Common myeloid progenitor, CD34-positive (primary cell): Measurements from ENCODE around the gene PTPRN2.
"Not testable (repeated sequence)": the region's sequence is repeated elsewhere in the genome, so short reads cannot be mapped to it uniquely, and the experiment has no call there.

ENCODE experiments used
- CTCF ChIA-PET: fragments of 350-600 bp; sonication (Branson Sonifier 250); formaldehyde crosslinking; loops from one replicate; lab custom pipeline; 2021; ENCODE audit warnings: antibody characterized with exemption; lab: Charles Lee
- POLR2A ChIA-PET: fragments of 350-600 bp; sonication (Branson Sonifier 250); formaldehyde crosslinking; loops from one replicate; lab custom pipeline; 2021; ENCODE audit warnings: antibody characterized with exemption; lab: Charles Lee
- DNase-seq, 3 donors: peaks; one replicate each; pipeline versions ENCODE4 v3.0.0 to v3.0.0-alpha.2; 2013
- H3K27ac ChIP-seq, 2 experiments: 1 replicate in 1 of 2; 2 replicates in 1 of 2; pipeline ENCODE4 v1.7.0; 2013; ENCODE audit warnings: inconsistent platforms in 2 of 2, low read length in 2 of 2, mild to moderate bottlenecking in 2 of 2, low read depth in 1 of 2, moderate library complexity in 1 of 2; ENCODE audit not compliant: severe bottlenecking in 2 of 2, insufficient read depth in 1 of 2, poor library complexity in 1 of 2
- H3K27me3 ChIP-seq, 5 experiments: replicated peaks in 2 of 5; 1 replicate in 3 of 5; 2 replicates in 2 of 5; pipeline versions ENCODE4 v1.6.1 to v1.7.0; 2013; ENCODE audit warnings: low read length in 4 of 5, mild to moderate bottlenecking in 2 of 5, moderate library complexity in 2 of 5, inconsistent platforms in 1 of 5; ENCODE audit not compliant: insufficient read depth in 5 of 5, control insufficient read depth in 4 of 5
- H3K36me3 ChIP-seq, 4 experiments: 1 replicate in 2 of 4; 2 replicates in 2 of 4; pipeline versions ENCODE4 v1.6.1 to v1.7.0; 2013; ENCODE audit warnings: low read length in 3 of 4, control low read depth in 1 of 4, mild to moderate bottlenecking in 1 of 4; ENCODE audit not compliant: control insufficient read depth in 4 of 4, insufficient read depth in 4 of 4
- H3K4me1 ChIP-seq, 4 experiments: 1 replicate in 3 of 4; 2 replicates in 1 of 4; pipeline versions ENCODE4 v1.6.1 to v1.7.1; 2013; ENCODE audit warnings: low read length in 3 of 4, mild to moderate bottlenecking in 3 of 4, control low read depth in 1 of 4, inconsistent platforms in 1 of 4, moderate library complexity in 1 of 4; ENCODE audit not compliant: control insufficient read depth in 4 of 4, insufficient read depth in 4 of 4; ENCODE audit errors: control extremely low read depth in 1 of 4
- H3K4me3 ChIP-seq, 7 experiments: 1 replicate in 4 of 7; 2 replicates in 3 of 7; pipeline versions ENCODE4 v1.5.1 to v1.7.0; 2013; ENCODE audit warnings: mild to moderate bottlenecking in 7 of 7, low read length in 6 of 7, moderate library complexity in 6 of 7, inconsistent platforms in 2 of 7, low read depth in 2 of 7, control low read depth in 1 of 7; ENCODE audit not compliant: insufficient read depth in 4 of 7, control insufficient read depth in 1 of 7; ENCODE audit errors: extremely low read depth in 1 of 7
- H3K9me3 ChIP-seq, 5 experiments: 1 replicate in 4 of 5; 2 replicates in 1 of 5; pipeline versions ENCODE4 v1.6.1 to v1.7.1; 2013; ENCODE audit warnings: low read length in 4 of 5, mild to moderate bottlenecking in 2 of 5, inconsistent platforms in 1 of 5, low read depth in 1 of 5, moderate library complexity in 1 of 5; ENCODE audit not compliant: control insufficient read depth in 4 of 5, insufficient read depth in 2 of 5; ENCODE audit errors: control extremely low read depth in 1 of 5
- WGBS: methylation state at CpG from one replicate; pipeline ENCODE4 v1.1.5; 2013; ENCODE audit not compliant: insufficient coverage; 5-methylcytosine and 5-hydroxymethylcytosine counted together

Gene PTPRN2

GRCh38 chr7:158216198-158216597, 371.4 kb downstream of the PTPRN2 start:
- no peak for DNase-seq
- CTCF ChIA-PET: no interaction called here
- H3K4me3 ChIP-seq: no peak overlapping the region
- H3K27me3 ChIP-seq: no peaks in the 10 kb centered on the region
- no peak overlapping the region for H3K27ac ChIP-seq
- POLR2A ChIA-PET: no interaction called here
- no peaks in the 10 kb centered on the region for H3K36me3 ChIP-seq
- H3K9me3 ChIP-seq: peaks cover 0 to 11% (median 3%) of the 10 kb centered on the region in 5 experiments
- H3K4me1 ChIP-seq: no peaks in the 10 kb centered on the region

DNA sequence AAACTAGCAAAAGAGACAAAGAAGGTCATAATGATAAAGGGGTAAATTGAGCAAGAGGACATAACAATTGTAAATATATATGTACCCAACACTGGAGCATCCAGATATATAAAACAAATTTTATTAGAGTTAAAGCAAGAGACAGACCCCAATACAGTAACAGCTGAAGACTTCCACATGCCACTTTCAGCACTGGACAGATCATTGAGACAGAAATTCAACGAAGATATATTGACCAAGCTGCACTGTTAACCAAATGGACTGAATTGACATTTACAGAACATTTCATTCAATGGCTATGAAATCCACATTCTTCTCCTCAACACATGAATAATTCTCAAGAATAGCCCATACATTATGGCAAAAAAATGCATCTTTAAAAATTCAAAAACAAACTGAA, 378.2 kb downstream of the PTPRN2 start:
- 80% methylated on average over 1 of the region's 1 CpG for WGBS
- Histone ChIP-seq H3K27me3 (peaks cover 0 to 9% (median 0%) of the 10 kb centered on the region in 5 experiments), H3K4me3 (no peak overlapping the region), H3K4me1 (no peaks in the 10 kb centered on the region), H3K9me3 (peaks cover 0 to 6% (median 0%) of the 10 kb centered on the region in 5 experiments), H3K36me3 (no peaks in the 10 kb centered on the region), H3K27ac (no peak overlapping the region)
- DNase-seq: no peak
- POLR2A ChIA-PET: no interaction called here
- CTCF ChIA-PET: no interaction called here

DNA sequence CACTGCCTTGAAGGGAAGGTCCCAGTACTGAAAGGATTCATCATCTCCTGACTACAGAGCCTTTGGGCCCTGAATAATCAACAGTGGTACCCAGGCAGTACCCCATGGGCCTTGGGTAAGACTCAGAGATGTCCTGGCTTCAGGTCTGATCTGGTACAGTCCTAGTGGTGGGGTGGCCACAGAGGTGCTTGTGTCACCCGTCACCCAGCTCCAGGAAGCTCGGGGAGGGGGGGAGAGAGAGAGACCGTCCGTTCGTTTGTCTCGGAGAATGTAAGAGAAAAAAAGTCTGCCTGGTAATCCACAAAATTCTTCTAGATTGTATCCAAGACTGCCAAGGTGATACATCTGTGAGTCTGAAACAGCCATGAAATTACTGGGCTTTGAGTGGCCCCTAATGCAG, 381.3 kb downstream of the PTPRN2 start:
- peaks cover 0 to 12% (median 3%) of the 10 kb centered on the region in 5 experiments for H3K9me3 ChIP-seq
- no CpG with 5 or more reads among the region's 6 CpGs for WGBS
- H3K4me3 ChIP-seq: no peak overlapping the region
- no peak for DNase-seq
- no peak overlapping the region for H3K27ac ChIP-seq
- peaks cover 0 to 22% (median 0%) of the 10 kb centered on the region in 5 experiments for H3K27me3 ChIP-seq
- POLR2A ChIA-PET: no interaction called here
- H3K36me3 ChIP-seq: no peaks in the 10 kb centered on the region
- H3K4me1 ChIP-seq: no peaks in the 10 kb centered on the region
- CTCF ChIA-PET: no interaction called here

GRCh38 chr7:158204453-158204852, 383.2 kb downstream of the PTPRN2 start:
- no peak for DNase-seq
- POLR2A ChIA-PET: no interaction called here
- Histone ChIP-seq H3K36me3 (no peaks in the 10 kb centered on the region), H3K4me1 (no peaks in the 10 kb centered on the region), H3K27ac (no peak overlapping the region), H3K9me3 (peaks cover 0 to 9% (median 3%) of the 10 kb centered on the region in 5 experiments), H3K27me3 (peaks cover 0 to 22% (median 0%) of the 10 kb centered on the region in 5 experiments), H3K4me3 (no peak overlapping the region)
- CTCF ChIA-PET: no interaction called here
- WGBS: 100% methylated on average over 1 of the region's 4 CpGs

DNA sequence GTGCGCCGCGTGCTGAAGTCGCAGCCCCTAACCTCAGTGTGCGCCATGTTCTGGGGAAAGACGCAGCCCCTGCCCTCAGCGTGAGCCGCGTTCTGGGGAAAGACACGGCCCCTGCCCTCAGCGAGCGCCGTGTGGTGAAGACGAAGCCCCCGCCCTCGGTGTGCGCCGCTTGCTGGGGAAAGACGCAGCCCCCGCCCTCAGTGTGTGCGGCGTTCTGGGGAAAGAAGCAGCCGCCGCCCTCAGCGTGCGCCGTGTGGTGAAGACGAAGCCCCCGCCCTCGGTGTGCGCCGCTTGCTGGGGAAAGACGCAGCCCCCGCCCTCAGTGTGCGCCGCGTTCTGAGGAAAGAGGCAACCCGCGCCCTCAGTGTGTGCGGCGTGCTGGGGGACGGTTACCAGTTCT, 383.7 kb downstream of the PTPRN2 start:
- H3K4me1 ChIP-seq, DNase-seq, H3K27ac ChIP-seq, H3K4me3 ChIP-seq, H3K36me3 ChIP-seq, H3K9me3 ChIP-seq, POLR2A ChIA-PET, CTCF ChIA-PET: not testable (repeated sequence)
- WGBS: 17% methylated on average over 41 of the region's 42 CpGs
- H3K27me3 ChIP-seq: peaks cover 0 to 22% (median 0%) of the 10 kb centered on the region in 5 experiments

GRCh38 chr7:158194365-158194900, 393.2 kb downstream of the PTPRN2 start:
- no peak overlapping the region for H3K27ac ChIP-seq
- H3K4me1 ChIP-seq: no peaks in the 10 kb centered on the region
- ChIA-PET CTCF (no interaction called here), POLR2A (no interaction called here)
- DNase-seq: no peak
- H3K4me3 ChIP-seq: no peak overlapping the region
- no peaks in the 10 kb centered on the region for H3K27me3 ChIP-seq
- peaks cover 0 to 57% (median 16%) of the 10 kb centered on the region in 5 experiments for H3K9me3 ChIP-seq
- no peaks in the 10 kb centered on the region for H3K36me3 ChIP-seq
- 88% methylated on average over 14 of the region's 15 CpGs for WGBS

- H3K27ac ChIP-seq: no peak overlapping the region
- no peaks in the 10 kb centered on the region for H3K27me3 ChIP-seq
- H3K9me3 ChIP-seq: peaks cover 0 to 63% (median 19%) of the 10 kb centered on the region in 5 experiments
- WGBS: 93% methylated on average over 11 of the region's 14 CpGs
- no peak for DNase-seq
- no peaks in the 10 kb centered on the region for H3K4me1 ChIP-seq
- no peak overlapping the region for H3K4me3 ChIP-seq
- ChIA-PET CTCF (no interaction called here), POLR2A (no interaction called here)
- no peaks in the 10 kb centered on the region for H3K36me3 ChIP-seq
These were observed 394.2 kb downstream of the PTPRN2 start for GRCh38 chr7:158193446-158193845.
